Measurements from ENCODE around the gene HNRNPR. TPM values are rescaled to one million over a fixed set of nuclear protein-coding genes. Genes with fewer than 3 reads are reported as not detected.

HNRNPR gene
- total RNA-seq, 1 experiment from 2014 or later = 141 TPM

DNA sequence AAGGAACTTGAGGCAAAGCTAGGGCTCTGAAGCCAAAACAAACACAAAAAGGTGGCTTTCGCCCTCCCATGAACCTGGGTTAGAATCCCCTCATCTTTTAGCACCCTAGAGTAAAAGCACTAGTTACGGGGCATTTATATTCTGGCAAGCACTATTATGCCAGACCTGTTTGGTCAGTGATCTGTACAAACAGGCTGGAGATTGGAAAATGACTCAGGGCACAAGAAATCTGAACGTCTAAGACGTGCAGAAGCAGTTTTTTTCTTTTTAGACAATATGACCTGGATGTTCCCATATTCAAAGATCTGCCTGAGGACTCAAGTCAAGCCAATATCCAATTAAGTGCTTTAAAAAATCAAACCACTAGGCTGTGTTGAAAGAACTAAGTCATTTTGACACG is 22.5 kb upstream of the HNRNPR start:
- TF ChIP-seq EZH2 (IDR thresholded peaks at IDR 0.05; ENCODE audit: low read length, unreplicated experiment) (no peak), EZH2phosphoT487 (IDR thresholded peaks at IDR 0.05; ENCODE audit: borderline replicate concordance, low read length) (no peak)
- TF ChIP-seq, protein P1, sequence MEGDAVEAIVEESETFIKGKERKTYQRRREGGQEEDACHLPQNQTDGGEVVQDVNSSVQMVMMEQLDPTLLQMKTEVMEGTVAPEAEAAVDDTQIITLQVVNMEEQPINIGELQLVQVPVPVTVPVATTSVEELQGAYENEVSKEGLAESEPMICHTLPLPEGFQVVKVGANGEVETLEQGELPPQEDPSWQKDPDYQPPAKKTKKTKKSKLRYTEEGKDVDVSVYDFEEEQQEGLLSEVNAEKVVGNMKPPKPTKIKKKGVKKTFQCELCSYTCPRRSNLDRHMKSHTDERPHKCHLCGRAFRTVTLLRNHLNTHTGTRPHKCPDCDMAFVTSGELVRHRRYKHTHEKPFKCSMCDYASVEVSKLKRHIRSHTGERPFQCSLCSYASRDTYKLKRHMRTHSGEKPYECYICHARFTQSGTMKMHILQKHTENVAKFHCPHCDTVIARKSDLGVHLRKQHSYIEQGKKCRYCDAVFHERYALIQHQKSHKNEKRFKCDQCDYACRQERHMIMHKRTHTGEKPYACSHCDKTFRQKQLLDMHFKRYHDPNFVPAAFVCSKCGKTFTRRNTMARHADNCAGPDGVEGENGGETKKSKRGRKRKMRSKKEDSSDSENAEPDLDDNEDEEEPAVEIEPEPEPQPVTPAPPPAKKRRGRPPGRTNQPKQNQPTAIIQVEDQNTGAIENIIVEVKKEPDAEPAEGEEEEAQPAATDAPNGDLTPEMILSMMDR (conservative IDR thresholded peaks at IDR 0.05; ENCODE audit: low read depth, low read length) = no peak
- CTCF ChIA-PET = interaction anchor here (3.4 kb wide), 1 partner anchor 37 kb away, joined by 13 read pairs; no protein-coding TSS in a partner anchor
- intact Hi-C loops (cut with micrococcal nuclease) = no loop called here

DNA sequence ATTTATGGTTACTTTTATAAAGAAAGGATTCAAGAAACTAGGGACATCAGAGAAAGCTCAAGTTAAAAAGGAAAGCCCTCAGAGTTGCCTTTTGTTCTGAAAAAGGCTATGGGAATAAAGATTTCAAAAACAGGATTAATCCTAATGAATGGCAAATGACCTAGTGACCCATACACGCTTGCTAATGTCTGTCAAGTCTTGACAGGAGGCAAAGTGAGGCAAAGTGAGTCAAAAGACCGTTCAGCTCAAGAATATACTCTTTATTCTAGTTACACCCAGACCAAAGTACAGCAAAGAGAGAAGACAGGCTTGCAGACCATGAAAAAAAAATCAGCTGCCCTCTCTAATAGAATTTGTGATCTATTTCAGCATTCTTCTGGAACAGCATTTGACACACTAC is 22.1 kb upstream of the HNRNPR start:
- H2AFZ ChIP-seq (ENCODE audit: low read length) = no peak overlapping the region
- no TSS peak for BruUV-seq (replicated peaks)
- intact Hi-C loops (cut with micrococcal nuclease) = no loop called here
- no peak overlapping the region; the same call in 1 of the 2 replicates for H3K27ac ChIP-seq (ENCODE audit: low read length)
- H3K9ac ChIP-seq (ENCODE audit: low read length) = no peak overlapping the region
- H3K4me3 ChIP-seq (ENCODE audit: low read length) = peak overlapping the region; percentile 93
- no peaks in the 10 kb centered on the region for H3F3A ChIP-seq (ENCODE audit: low read length, unreplicated experiment)
- POLR2A ChIA-PET (ENCODE audit: unreplicated experiment) = interaction anchor here (0.6 kb wide), 1 partner anchor 1379 kb away, joined by 4 read pairs; no protein-coding TSS in a partner anchor
- ATAC-seq = no peak
- H3K36me3 ChIP-seq (ENCODE audit: low read depth, low read length) = peaks cover 46% of the 10 kb centered on the region
- peaks cover 24% of the 10 kb centered on the region for H3K4me1 ChIP-seq (ENCODE audit: insufficient read depth, low read length)
- H3K9me3 ChIP-seq (ENCODE audit: low read length) = peaks cover 35% of the 10 kb centered on the region
- CTCF ChIA-PET = no interaction called here
- no peaks in the 10 kb centered on the region for H3K27me3 ChIP-seq (ENCODE audit: low read length)
- no peaks in the 10 kb centered on the region for H3K9me2 ChIP-seq (replicated peaks; ENCODE audit: low read length)
- peak overlapping the region; percentile 100 for H3K4me2 ChIP-seq (ENCODE audit: low read length)
- H3K79me2 ChIP-seq (ENCODE audit: low read length) = peaks cover 54% of the 10 kb centered on the region
- TF ChIP-seq EZH2 (IDR thresholded peaks at IDR 0.05; ENCODE audit: low read length, unreplicated experiment) = no peak
- TF ChIP-seq, protein P1 (conservative IDR thresholded peaks at IDR 0.05; ENCODE audit: low read depth, low read length) = no peak
- TF ChIP-seq EZH2phosphoT487 (IDR thresholded peaks at IDR 0.05; ENCODE audit: borderline replicate concordance, low read length) = no peak
- DNase-seq = no peak
- no peaks in the 10 kb centered on the region for H4K20me1 ChIP-seq (ENCODE audit: low read length)

More for the DNA sequence above, 22.5 kb upstream of the HNRNPR start:
- H2AFZ ChIP-seq (ENCODE audit: low read length) = 0 out of 2 replicates have a peak overlapping the region, but pooled peaks have one; percentile 9
- peak overlapping the region; percentile 93 for H3K4me3 ChIP-seq (ENCODE audit: low read length)
- no TSS peak for BruUV-seq (replicated peaks)
- peak overlapping the region; percentile 94 for H3K9ac ChIP-seq (ENCODE audit: low read length)
- DNase-seq (peak; percentile 82), ATAC-seq (no peak)
- H3K9me3 ChIP-seq (ENCODE audit: low read length) = peaks cover 30% of the 10 kb centered on the region
- H3K4me1 ChIP-seq (ENCODE audit: insufficient read depth, low read length) = peaks cover 26% of the 10 kb centered on the region
- peak overlapping the region; percentile 66 for H3K27ac ChIP-seq (ENCODE audit: low read length)
- H3K36me3 ChIP-seq (ENCODE audit: low read depth, low read length) = peaks cover 41% of the 10 kb centered on the region
- POLR2A ChIA-PET (ENCODE audit: unreplicated experiment) = interaction anchor here (0.5 to 0.6 kb wide), 2 partner anchors 22 to 1378 kb away, joined by 4 to 8 read pairs; partner anchors contain the start of gene HNRNPR
- H3K9me2 ChIP-seq (replicated peaks; ENCODE audit: low read length) = no peaks in the 10 kb centered on the region
- no peaks in the 10 kb centered on the region for H4K20me1 ChIP-seq (ENCODE audit: low read length)
- peak overlapping the region; percentile 100 for H3K4me2 ChIP-seq (ENCODE audit: low read length)
- H3K79me2 ChIP-seq (ENCODE audit: low read length) = peaks cover 54% of the 10 kb centered on the region
- no peaks in the 10 kb centered on the region for H3F3A ChIP-seq (ENCODE audit: low read length, unreplicated experiment)
- no peaks in the 10 kb centered on the region for H3K27me3 ChIP-seq (ENCODE audit: low read length)

DNA sequence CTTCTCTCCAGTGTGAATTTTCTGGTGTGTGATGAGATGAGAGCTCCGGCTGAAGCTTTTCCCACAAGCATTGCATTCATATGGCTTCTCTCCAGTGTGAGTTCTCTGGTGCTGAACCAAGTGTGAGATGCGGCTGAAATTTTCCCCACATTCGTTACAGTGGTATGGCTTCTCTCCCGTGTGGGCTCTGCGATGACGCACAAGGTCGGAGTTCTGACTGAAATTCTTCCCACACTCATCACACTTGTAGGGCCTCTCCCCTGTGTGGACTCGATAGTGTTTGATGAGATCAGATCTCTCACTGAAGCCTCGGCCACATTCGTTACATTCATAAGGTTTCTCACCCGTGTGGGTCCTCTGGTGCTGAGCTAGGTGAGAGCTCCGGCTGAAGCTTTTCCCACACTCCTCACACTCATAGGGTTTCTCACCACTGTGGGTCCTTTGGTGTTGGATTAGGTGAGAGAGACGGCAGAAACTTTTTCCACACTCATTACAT is 18.2 kb upstream of the HNRNPR start:
- no peak for TF ChIP-seq EZH2 (IDR thresholded peaks at IDR 0.05; ENCODE audit: low read length, unreplicated experiment)
- no peak for TF ChIP-seq EZH2phosphoT487 (IDR thresholded peaks at IDR 0.05; ENCODE audit: borderline replicate concordance, low read length)
- TF ChIP-seq, protein P1 (conservative IDR thresholded peaks at IDR 0.05; ENCODE audit: low read depth, low read length) = no peak

More for the DNA sequence above, 18.2 kb upstream of the HNRNPR start:
- BruUV-seq (replicated peaks) = no TSS peak
- intact Hi-C loops (cut with micrococcal nuclease) = no loop called here
- H3K27ac ChIP-seq (ENCODE audit: low read length) = no peak overlapping the region
- ATAC-seq (no peak), DNase-seq (no peak)
- ChIA-PET POLR2A (ENCODE audit: unreplicated experiment) (no interaction called here), CTCF (no interaction called here)
- peaks cover 23% of the 10 kb centered on the region for H3K79me2 ChIP-seq (ENCODE audit: low read length)
- no peak overlapping the region for H2AFZ ChIP-seq (ENCODE audit: low read length)
- no peaks in the 10 kb centered on the region for H3K27me3 ChIP-seq (ENCODE audit: low read length)
- H4K20me1 ChIP-seq (ENCODE audit: low read length) = no peaks in the 10 kb centered on the region
- no peaks in the 10 kb centered on the region for H3F3A ChIP-seq (ENCODE audit: low read length, unreplicated experiment)
- H3K4me1 ChIP-seq (ENCODE audit: insufficient read depth, low read length) = peaks cover 11% of the 10 kb centered on the region; the same call in 1 of the 2 replicates
- no peak overlapping the region for H3K9ac ChIP-seq (ENCODE audit: low read length)
- no peaks in the 10 kb centered on the region for H3K9me2 ChIP-seq (replicated peaks; ENCODE audit: low read length)
- H3K36me3 ChIP-seq (ENCODE audit: low read depth, low read length) = peaks cover 64% of the 10 kb centered on the region
- H3K9me3 ChIP-seq (ENCODE audit: low read length) = peaks cover 47% of the 10 kb centered on the region
- H3K4me3 ChIP-seq (ENCODE audit: low read length) = peak overlapping the region; percentile 15; the same call in 1 of the 2 replicates
- H3K4me2 ChIP-seq (ENCODE audit: low read length) = no peak overlapping the region

All from PC-3 (cell line).